K562 (cell line): Measurements from ENCODE around the gene SNX19.

ENCODE experiments used
- EGR1 ChIP-seq: fragments of 450-650 bp; conservative IDR thresholded peaks from 2 replicates; pipeline ENCODE4 v1.6.1; 2017; ENCODE audit warnings: mild to moderate bottlenecking
- FIP1L1 ChIP-seq: fragments of 200-400 bp; formaldehyde crosslinking; IDR thresholded peaks from 2 replicates; pipeline ENCODE4 v1.6.1; 2018; ENCODE audit warnings: mild to moderate bottlenecking, low read depth, low read length; ENCODE audit not compliant: poor library complexity, severe bottlenecking
- JUN ChIP-seq, 2 experiments: sonication (generic) in 1 of 2; formaldehyde crosslinking in 1 of 2; IDR thresholded peaks; 2 replicates each; pipeline versions ENCODE4 v1.6.1 to v1.8.0; 2012 to 2022; ENCODE audit warnings: borderline replicate concordance in 2 of 2, mild to moderate bottlenecking in 2 of 2, improper control_type of control experiment in 1 of 2, low read depth in 1 of 2, low read length in 1 of 2, missing genetic modification reagents in 1 of 2
- NFYB ChIP-seq: IDR thresholded peaks from 2 replicates; pipeline ENCODE4 v1.6.1; 2011; ENCODE audit warnings: mild to moderate bottlenecking, moderate library complexity; ENCODE audit not compliant: insufficient read length; ENCODE audit errors: extremely low read depth
- TAF15 ChIP-seq: fragments of 200-400 bp; formaldehyde crosslinking; IDR thresholded peaks from 2 replicates; pipeline ENCODE4 v1.6.1; 2017; ENCODE audit warnings: mild to moderate bottlenecking, low read depth, low read length, moderate library complexity
- TBP ChIP-seq: optimal IDR thresholded peaks from 2 replicates; pipeline ENCODE3; 2011; ENCODE audit warnings: low read depth, low read length, improper control_type of control experiment
- YY1 ChIP-seq, 3 experiments: IDR thresholded peaks; 2 replicates each; pipeline ENCODE4 v1.6.1; 2011; ENCODE audit warnings: low read length in 2 of 3, mild to moderate bottlenecking in 2 of 3, moderate library complexity in 2 of 3, borderline replicate concordance in 1 of 3, control low read depth in 1 of 3, low read depth in 1 of 3; ENCODE audit not compliant: insufficient read depth in 3 of 3, insufficient replicate concordance in 2 of 3, control insufficient read depth in 1 of 3, insufficient read length in 1 of 3; ENCODE audit errors: extremely low read depth in 1 of 3
- ZNF24 ChIP-seq: fragments of 450-650 bp; IDR thresholded peaks from 2 replicates; pipeline ENCODE4 v1.6.1; 2016

DNA sequence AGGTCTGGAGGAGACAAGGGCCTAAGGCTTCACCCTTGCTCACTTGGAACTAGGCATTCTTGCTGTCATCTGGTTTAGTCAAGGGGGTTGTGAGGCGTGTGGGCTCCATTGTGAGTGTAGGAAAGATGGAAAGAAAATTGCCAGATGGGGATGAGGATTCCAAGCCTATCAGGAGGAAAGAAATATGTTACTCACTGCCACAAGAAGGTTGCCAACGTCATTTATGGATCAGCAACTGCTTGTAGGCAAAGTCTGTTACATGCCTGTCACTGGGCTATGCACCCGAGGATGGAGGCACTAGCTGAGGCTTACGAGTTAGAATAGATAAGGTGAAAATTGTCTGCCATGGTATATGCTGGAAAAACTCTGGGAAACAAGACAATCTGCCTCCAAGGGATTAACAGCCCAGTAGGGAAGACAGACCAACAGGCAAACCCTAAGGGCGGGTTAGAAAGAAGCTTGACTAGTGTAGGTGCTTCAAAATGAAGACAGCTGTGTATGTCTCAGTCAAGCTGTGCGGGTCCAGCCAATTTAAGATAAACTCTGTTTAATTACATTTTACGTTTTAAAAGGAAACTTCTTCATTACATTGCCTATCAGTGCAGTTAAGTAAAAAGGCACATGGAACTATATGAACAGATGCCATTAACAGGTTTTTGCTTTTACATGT lies 47.4 kb downstream of the SNX19 start:
- TF ChIP-seq YY1 (IDR thresholded peaks at IDR 0.05; ENCODE audit: borderline replicate concordance in 1 of 3, control insufficient read depth in 1 of 3, extremely low read depth in 1 of 3, insufficient read depth in 3 of 3, insufficient read length in 1 of 3, insufficient replicate concordance in 2 of 3, low read depth in 1 of 3, low read length in 2 of 3) (no peak), EGR1 (no peak), FIP1L1 (no peak), TBP (no peak), JUN (IDR thresholded peaks at IDR 0.05; ENCODE audit: borderline replicate concordance, low read depth, low read length) (no peak), JUN (CRISPR knock-in tag; IDR thresholded peaks at IDR 0.05; ENCODE audit: borderline replicate concordance) (no peak), ZNF24 (no peak), TAF15 (no peak), NFYB (no peak)
